CD4-positive, alpha-beta T cell treated with Interleukin-6 at 100 ng/mL for 8 hours (primary cell): ENCODE measurements around the gene SLC16A14.

Source experiments
- DNase-seq: peaks from one replicate; pipeline ENCODE4 v3.0.0-alpha.2; 2020; ENCODE audit warnings: mixed read lengths, low spot score

SLC16A14 gene

DNA sequence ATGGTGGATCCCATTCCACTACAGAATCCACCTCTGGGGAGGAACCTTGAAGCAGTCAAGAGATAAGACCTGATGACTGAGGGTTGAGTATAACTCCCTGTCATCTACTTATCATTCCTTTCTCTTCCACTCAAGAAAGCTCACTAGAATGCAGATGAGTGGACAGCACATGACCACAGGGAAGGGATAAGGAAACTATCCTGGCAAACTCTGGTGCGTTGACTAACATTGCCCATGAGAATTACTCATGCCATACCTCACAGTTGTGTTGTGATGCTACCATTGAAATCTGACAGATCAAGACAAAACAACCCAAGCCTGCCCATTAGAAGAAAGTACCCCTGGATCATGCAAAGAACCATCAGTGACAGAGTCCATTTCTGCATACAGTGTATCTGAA lies 26.5 kb downstream of the SLC16A14 start:
- no peak for DNase-seq

- DNase-seq: no peak
Measured at GRCh38 chr2:230023313-230023712, 45.4 kb downstream of the SLC16A14 start.

- DNase-seq: no peak
Measured at GRCh38 chr2:230019742-230020141, 49.0 kb downstream of the SLC16A14 start.

GRCh38 chr2:230018153-230018552 lies 50.6 kb downstream of the SLC16A14 start:
- DNase-seq: no peak

DNA sequence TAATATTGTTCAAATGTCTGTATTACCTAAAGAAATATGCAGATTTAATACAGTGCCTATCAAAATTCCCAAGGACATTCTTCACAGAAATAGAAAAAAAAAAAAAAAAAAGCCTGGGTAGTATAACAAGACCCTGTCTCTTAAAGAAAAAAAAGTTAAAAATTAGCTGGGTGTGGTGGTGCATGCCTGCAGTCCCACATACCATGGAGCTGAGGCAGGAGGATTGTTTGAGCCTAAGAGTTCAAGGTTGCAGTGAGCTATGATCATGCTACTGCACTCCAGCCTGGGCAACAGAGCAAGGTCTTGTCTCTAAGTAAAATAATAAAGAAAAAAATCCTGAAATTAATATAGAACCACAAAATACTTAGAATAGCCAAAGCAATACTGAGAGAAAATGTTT lies 51.9 kb downstream of the SLC16A14 start:
- DNase-seq: no peak

- DNase-seq: no peak
Measured at GRCh38 chr2:230012267-230012884, 56.3 kb downstream of the SLC16A14 start.

- no peak for DNase-seq
Measured at GRCh38 chr2:230011617-230012016, 57.1 kb downstream of the SLC16A14 start.

- no peak for DNase-seq
Measured at GRCh38 chr2:230010501-230010900, 58.2 kb downstream of the SLC16A14 start.

DNA sequence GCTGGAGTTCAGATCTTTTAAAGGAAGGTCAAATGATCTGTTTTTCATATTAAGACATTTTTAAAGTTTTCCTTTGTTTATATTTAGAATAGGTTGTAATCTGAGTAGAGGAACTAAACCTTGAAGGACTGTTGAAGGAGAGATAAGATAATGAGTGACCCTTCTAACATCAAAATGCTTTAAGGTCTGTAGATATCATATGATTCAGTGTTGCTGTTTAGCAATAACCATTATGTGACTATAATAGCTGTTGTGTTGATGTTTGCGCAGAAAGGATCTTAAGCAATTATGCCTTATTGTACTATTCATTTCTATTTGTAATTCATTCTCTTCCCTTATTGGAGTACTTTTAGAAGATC lies 60.0 kb downstream of the SLC16A14 start:
- DNase-seq: no peak

- DNase-seq: peak; percentile 75
Measured at GRCh38 chr2:230007931-230008707, 60.6 kb downstream of the SLC16A14 start.

DNA sequence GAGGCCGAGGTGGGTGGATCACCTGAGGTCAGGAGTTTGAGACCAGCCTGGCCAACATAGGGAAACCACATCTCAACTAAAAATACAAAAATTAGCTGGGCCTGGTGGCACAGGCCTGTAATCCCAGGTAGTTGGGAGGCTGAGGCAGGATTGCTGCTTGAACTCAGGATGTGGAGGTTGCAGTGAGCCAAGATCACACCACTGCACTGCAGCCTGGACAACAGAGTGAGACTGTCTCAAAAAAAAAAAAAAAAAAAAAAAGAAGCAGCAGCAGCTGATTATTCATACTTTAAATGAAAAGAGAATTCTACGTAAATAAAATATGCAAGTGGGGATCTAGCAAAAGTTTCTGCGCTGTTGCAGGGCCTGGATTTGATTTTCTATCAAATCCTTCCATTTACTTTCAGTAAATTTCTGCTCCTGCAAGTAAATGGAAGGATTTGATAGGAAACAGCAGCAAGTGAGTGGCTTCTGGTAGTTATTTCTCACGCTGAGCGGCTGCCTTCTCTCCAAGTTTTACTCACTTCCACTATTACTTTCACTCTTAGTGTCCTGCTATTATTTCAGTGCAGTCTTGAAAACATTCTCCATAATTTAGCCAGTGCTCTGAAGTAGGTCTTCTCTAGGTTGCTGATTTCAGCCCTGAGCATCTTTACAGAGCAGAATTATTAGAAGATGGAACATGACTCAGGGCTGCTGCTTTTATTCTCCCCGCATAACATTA lies 68.4 kb downstream of the SLC16A14 start:
- no peak for DNase-seq

DNA sequence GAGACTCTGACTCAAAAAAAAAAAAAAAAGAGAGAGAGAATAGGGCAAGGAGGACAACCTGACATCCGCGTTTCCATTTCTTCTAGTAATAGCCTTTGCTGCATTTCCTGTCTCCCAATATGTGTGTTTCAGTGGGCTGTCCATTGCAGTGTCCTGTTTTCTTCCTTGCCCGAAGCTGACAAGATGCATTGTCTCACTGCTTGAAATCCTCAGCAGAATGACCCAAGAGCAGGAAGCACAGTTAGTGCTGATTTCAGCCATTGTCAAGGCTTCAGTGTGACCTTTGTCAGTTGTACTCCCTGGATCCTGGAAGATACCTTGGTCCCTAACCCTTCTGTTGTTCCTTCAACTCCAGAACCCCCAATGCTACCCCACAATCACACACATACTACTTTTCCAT lies 71.2 kb downstream of the SLC16A14 start:
- DNase-seq: no peak

- no peak for DNase-seq
Measured at GRCh38 chr2:229996320-229996719, 72.4 kb downstream of the SLC16A14 start.

DNA sequence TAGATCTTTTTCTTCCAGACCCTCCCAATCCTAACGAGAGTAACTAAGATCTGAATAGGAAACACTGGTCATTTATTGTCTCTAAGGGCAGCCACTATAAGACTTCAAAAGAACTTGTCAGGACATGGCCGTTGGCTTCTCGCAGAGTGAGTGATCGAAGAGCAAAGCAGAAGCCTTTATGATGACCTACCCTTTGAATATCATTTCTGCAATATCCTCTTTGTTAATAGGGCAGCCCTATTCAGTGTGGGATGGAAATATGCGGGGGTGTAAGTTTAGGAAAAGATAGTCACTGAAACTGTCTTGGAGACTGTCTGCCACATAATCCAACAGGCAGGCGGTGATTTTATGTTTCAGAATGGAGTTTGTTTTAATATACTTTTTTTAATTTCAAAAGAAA lies 75.5 kb downstream of the SLC16A14 start:
- no peak for DNase-seq
